ENCODE measurements around the gene DNTT. TPM values are rescaled to one million over a fixed set of nuclear protein-coding genes. Genes with fewer than 3 reads are reported as not detected.

Gene DNTT
- not detected for polyA plus RNA-seq (2013, experiment 1 of 2)
- polyA plus RNA-seq (2013, experiment 2 of 2): not detected

- Histone ChIP-seq H3K9ac (ENCODE audit: low read depth, low read length, poor library complexity) (no peak within 1 kb of the TSS), H4K8ac (ENCODE audit: low read depth, low read length) (no peak within 1 kb of the TSS), H2BK5ac (ENCODE audit: low read length) (no peak within 1 kb of the TSS), H2BK120ac (ENCODE audit: low read depth, low read length) (no peak within 1 kb of the TSS), H2BK15ac (ENCODE audit: low read length) (no peak within 1 kb of the TSS), H3K4ac (ENCODE audit: low read length) (no peak within 1 kb of the TSS), H3K27me3 (ENCODE audit: control insufficient read depth in 3 of 3, insufficient read depth in 3 of 3, low read depth in 1 of 3, low read length in 3 of 3) (no peaks in the 10 kb centered on the region), H3K23ac (ENCODE audit: low read depth, low read length, poor library complexity) (no peak within 1 kb of the TSS), H3K14ac (ENCODE audit: low read length) (no peak within 1 kb of the TSS), H3K18ac (ENCODE audit: low read length) (no peak within 1 kb of the TSS), H4K91ac (ENCODE audit: low read depth, low read length, poor library complexity) (no peak within 1 kb of the TSS), H3K4me1 (ENCODE audit: control insufficient read depth in 2 of 2, insufficient read depth in 1 of 2, low read depth in 1 of 2, low read length in 2 of 2) (peaks cover 4 to 8% of the 10 kb centered on the region in 2 donors), H2AFZ (ENCODE audit: low read length) (no peak within 1 kb of the TSS), H3K9me3 (replicated peaks in 1 of 2; ENCODE audit: control insufficient read depth in 2 of 2, insufficient read depth in 1 of 2, low read depth in 1 of 2, low read length in 2 of 2) (no peaks in the 10 kb centered on the region), H3K27ac (replicated peaks; ENCODE audit: low read length) (no peak within 1 kb of the TSS), H2BK12ac (ENCODE audit: low read length) (no peak within 1 kb of the TSS), H3K79me1 (ENCODE audit: low read depth, low read length) (no peaks in the 10 kb centered on the region), H2AK5ac (ENCODE audit: low read depth, low read length) (no peak within 1 kb of the TSS), H3K4me3 (ENCODE audit: low read length in 2 of 2) (no peak within 1 kb of the TSS), H3K36me3 (replicated peaks in 1 of 2; ENCODE audit: control insufficient read depth in 2 of 2, insufficient read depth in 2 of 2, low read length in 2 of 2) (no peaks in the 10 kb centered on the region), H3K4me2 (ENCODE audit: insufficient read depth, low read length, poor library complexity, severe bottlenecking) (no peak within 1 kb of the TSS)
- no CpG with 5 or more reads among the region's 8 CpGs for WGBS, 2 donors (ENCODE audit: extremely low coverage in 2 of 2, insufficient read length in 2 of 2, insufficient replicate concordance in 1 of 2)
- DNase-seq (ENCODE audit: low spot score): no peak
Measured at GRCh38 chr10:96304230-96304629, at the start of gene DNTT. Gene DNTT (plus strand): TSS chr10:96304434. CDS start chr10:96304498, 64 bp downstream.

DNA sequence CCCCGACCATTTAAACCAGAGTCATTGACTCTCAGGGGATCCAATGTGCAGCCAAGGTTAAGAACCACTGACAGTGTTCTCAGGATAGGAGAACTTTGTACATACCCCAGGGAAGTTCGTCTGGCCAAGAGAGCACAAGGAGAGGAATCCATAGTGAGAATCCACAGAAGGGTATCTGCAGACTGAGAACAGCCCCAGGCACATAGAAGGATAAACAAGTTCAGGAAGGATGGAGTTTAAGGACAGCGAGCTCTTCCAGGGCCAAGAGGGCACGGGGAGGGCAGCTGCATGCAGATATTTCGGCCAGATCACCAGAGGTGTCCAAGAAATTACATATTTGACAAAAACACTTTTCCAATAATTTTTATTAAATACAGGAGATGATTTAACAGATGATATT, 49.3 kb upstream of the DNTT start:
- Histone ChIP-seq H3K27ac (replicated peaks; ENCODE audit: low read length) (no peak overlapping the region), H4K91ac (ENCODE audit: low read depth, low read length, poor library complexity) (no peak overlapping the region), H2BK15ac (ENCODE audit: low read length) (no peak overlapping the region), H3K9me3 (replicated peaks in 1 of 2; ENCODE audit: control insufficient read depth in 2 of 2, insufficient read depth in 1 of 2, low read depth in 1 of 2, low read length in 2 of 2) (no peaks in the 10 kb centered on the region), H3K79me1 (ENCODE audit: low read depth, low read length) (no peaks in the 10 kb centered on the region), H3K9ac (ENCODE audit: low read depth, low read length, poor library complexity) (no peak overlapping the region), H3K4me3 (ENCODE audit: low read length in 2 of 2) (no peak overlapping the region), H2BK12ac (ENCODE audit: low read length) (no peak overlapping the region), H3K27me3 (ENCODE audit: control insufficient read depth in 3 of 3, insufficient read depth in 3 of 3, low read depth in 1 of 3, low read length in 3 of 3) (peaks cover 0 to 14% (median 0%) of the 10 kb centered on the region in 3 experiments), H2BK120ac (ENCODE audit: low read depth, low read length) (no peak overlapping the region), H3K36me3 (replicated peaks in 1 of 2; ENCODE audit: control insufficient read depth in 2 of 2, insufficient read depth in 2 of 2, low read length in 2 of 2) (no peaks in the 10 kb centered on the region), H4K8ac (ENCODE audit: low read depth, low read length) (no peak overlapping the region), H3K23ac (ENCODE audit: low read depth, low read length, poor library complexity) (no peak overlapping the region), H2AFZ (ENCODE audit: low read length) (no peak overlapping the region), H3K18ac (ENCODE audit: low read length) (peak overlapping the region; percentile 48), H2AK5ac (ENCODE audit: low read depth, low read length) (no peak overlapping the region), H2BK5ac (ENCODE audit: low read length) (no peak overlapping the region), H3K4ac (ENCODE audit: low read length) (no peak overlapping the region), H3K4me2 (ENCODE audit: insufficient read depth, low read length, poor library complexity, severe bottlenecking) (no peak overlapping the region), H3K4me1 (ENCODE audit: control insufficient read depth in 2 of 2, insufficient read depth in 1 of 2, low read depth in 1 of 2, low read length in 2 of 2) (peaks cover 0 to 2% of the 10 kb centered on the region in 2 donors), H3K14ac (ENCODE audit: low read length) (no peak overlapping the region)
- no CpG with 5 or more reads among the region's 5 CpGs for WGBS, 2 donors (ENCODE audit: extremely low coverage in 2 of 2, insufficient read length in 2 of 2, insufficient replicate concordance in 1 of 2)
- DNase-seq (ENCODE audit: low spot score): no peak

- Histone ChIP-seq H3K4me1 (ENCODE audit: control insufficient read depth in 2 of 2, insufficient read depth in 1 of 2, low read depth in 1 of 2, low read length in 2 of 2) (peaks cover 0 to 2% of the 10 kb centered on the region in 2 donors), H4K8ac (ENCODE audit: low read depth, low read length) (no peak overlapping the region), H2BK15ac (ENCODE audit: low read length) (no peak overlapping the region), H3K23ac (ENCODE audit: low read depth, low read length, poor library complexity) (no peak overlapping the region), H3K4me3 (ENCODE audit: low read length in 2 of 2) (no peak overlapping the region), H3K14ac (ENCODE audit: low read length) (no peak overlapping the region), H2AK5ac (ENCODE audit: low read depth, low read length) (no peak overlapping the region), H3K18ac (ENCODE audit: low read length) (no peak overlapping the region), H4K91ac (ENCODE audit: low read depth, low read length, poor library complexity) (no peak overlapping the region), H3K4me2 (ENCODE audit: insufficient read depth, low read length, poor library complexity, severe bottlenecking) (no peak overlapping the region), H2BK12ac (ENCODE audit: low read length) (no peak overlapping the region), H3K36me3 (replicated peaks in 1 of 2; ENCODE audit: control insufficient read depth in 2 of 2, insufficient read depth in 2 of 2, low read length in 2 of 2) (no peaks in the 10 kb centered on the region), H3K27ac (replicated peaks; ENCODE audit: low read length) (no peak overlapping the region), H3K9me3 (replicated peaks in 1 of 2; ENCODE audit: control insufficient read depth in 2 of 2, insufficient read depth in 1 of 2, low read depth in 1 of 2, low read length in 2 of 2) (no peaks in the 10 kb centered on the region), H3K79me1 (ENCODE audit: low read depth, low read length) (no peaks in the 10 kb centered on the region), H2BK120ac (ENCODE audit: low read depth, low read length) (no peak overlapping the region), H2AFZ (ENCODE audit: low read length) (no peak overlapping the region), H3K9ac (ENCODE audit: low read depth, low read length, poor library complexity) (no peak overlapping the region), H3K4ac (ENCODE audit: low read length) (no peak overlapping the region), H2BK5ac (ENCODE audit: low read length) (no peak overlapping the region), H3K27me3 (ENCODE audit: control insufficient read depth in 3 of 3, insufficient read depth in 3 of 3, low read depth in 1 of 3, low read length in 3 of 3) (peaks cover 0 to 8% (median 0%) of the 10 kb centered on the region in 3 experiments)
- no peak for DNase-seq (ENCODE audit: low spot score)
- no CpG with 5 or more reads among the region's 6 CpGs for WGBS, 2 donors (ENCODE audit: extremely low coverage in 2 of 2, insufficient read length in 2 of 2, insufficient replicate concordance in 1 of 2)
Measured at GRCh38 chr10:96255549-96256333, 48.5 kb upstream of the DNTT start.

DNA sequence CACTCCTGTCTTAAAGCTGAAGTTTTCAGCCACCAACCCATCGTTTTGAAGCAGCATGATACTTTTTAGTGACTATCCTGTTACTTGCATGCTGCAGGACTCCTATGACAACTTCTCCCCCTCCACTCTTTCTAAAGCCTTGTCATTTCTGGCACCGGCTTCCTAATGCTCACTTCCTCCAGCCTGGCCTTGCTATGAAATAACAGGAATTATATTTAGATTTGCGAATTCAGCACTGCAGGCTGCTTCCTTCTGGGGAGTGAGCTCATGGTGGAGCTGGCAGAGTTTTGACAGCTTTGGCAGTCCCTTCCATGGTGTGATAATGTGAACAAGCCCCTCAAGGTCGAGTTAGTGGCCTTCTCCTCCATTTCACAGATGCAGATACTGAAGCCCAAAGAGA, 46.3 kb upstream of the DNTT start:
- WGBS, 2 donors (ENCODE audit: extremely low coverage in 2 of 2, insufficient read length in 2 of 2, insufficient replicate concordance in 1 of 2): no CpG with 5 or more reads among the region's 4 CpGs

More for the DNA sequence above, 46.3 kb upstream of the DNTT start:
- Histone ChIP-seq H4K8ac (ENCODE audit: low read depth, low read length) (no peak overlapping the region), H3K36me3 (replicated peaks in 1 of 2; ENCODE audit: control insufficient read depth in 2 of 2, insufficient read depth in 2 of 2, low read length in 2 of 2) (no peaks in the 10 kb centered on the region), H3K27me3 (ENCODE audit: control insufficient read depth in 3 of 3, insufficient read depth in 3 of 3, low read depth in 1 of 3, low read length in 3 of 3) (peaks cover 0 to 8% (median 0%) of the 10 kb centered on the region in 3 experiments), H2BK12ac (ENCODE audit: low read length) (no peak overlapping the region), H3K9ac (ENCODE audit: low read depth, low read length, poor library complexity) (no peak overlapping the region), H3K4me1 (ENCODE audit: control insufficient read depth in 2 of 2, insufficient read depth in 1 of 2, low read depth in 1 of 2, low read length in 2 of 2) (peaks cover 0 to 2% of the 10 kb centered on the region in 2 donors), H3K14ac (ENCODE audit: low read length) (no peak overlapping the region), H3K9me3 (replicated peaks in 1 of 2; ENCODE audit: control insufficient read depth in 2 of 2, insufficient read depth in 1 of 2, low read depth in 1 of 2, low read length in 2 of 2) (no peaks in the 10 kb centered on the region), H2BK120ac (ENCODE audit: low read depth, low read length) (no peak overlapping the region), H3K79me1 (ENCODE audit: low read depth, low read length) (no peaks in the 10 kb centered on the region), H2AK5ac (ENCODE audit: low read depth, low read length) (no peak overlapping the region), H3K4ac (ENCODE audit: low read length) (no peak overlapping the region), H2AFZ (ENCODE audit: low read length) (no peak overlapping the region), H2BK5ac (ENCODE audit: low read length) (no peak overlapping the region), H3K4me2 (ENCODE audit: insufficient read depth, low read length, poor library complexity, severe bottlenecking) (no peak overlapping the region), H3K23ac (ENCODE audit: low read depth, low read length, poor library complexity) (no peak overlapping the region), H4K91ac (ENCODE audit: low read depth, low read length, poor library complexity) (no peak overlapping the region), H3K18ac (ENCODE audit: low read length) (no peak overlapping the region), H2BK15ac (ENCODE audit: low read length) (no peak overlapping the region), H3K4me3 (ENCODE audit: low read length in 2 of 2) (no peak overlapping the region), H3K27ac (replicated peaks; ENCODE audit: low read length) (no peak overlapping the region)
- no peak for DNase-seq (ENCODE audit: low spot score)
